GM19324 (cell line): ENCODE measurements around the gene EPN3.

Experiments
- ATAC-seq: cut with Tn5 transposase; IDR thresholded peaks from one replicate; pipeline ENCODE4 v1.9.1; 2021; ENCODE audit warnings: mild to moderate bottlenecking, moderate library complexity; ENCODE audit not compliant: unreplicated experiment, low FRiP score

The EPN3 gene

DNA sequence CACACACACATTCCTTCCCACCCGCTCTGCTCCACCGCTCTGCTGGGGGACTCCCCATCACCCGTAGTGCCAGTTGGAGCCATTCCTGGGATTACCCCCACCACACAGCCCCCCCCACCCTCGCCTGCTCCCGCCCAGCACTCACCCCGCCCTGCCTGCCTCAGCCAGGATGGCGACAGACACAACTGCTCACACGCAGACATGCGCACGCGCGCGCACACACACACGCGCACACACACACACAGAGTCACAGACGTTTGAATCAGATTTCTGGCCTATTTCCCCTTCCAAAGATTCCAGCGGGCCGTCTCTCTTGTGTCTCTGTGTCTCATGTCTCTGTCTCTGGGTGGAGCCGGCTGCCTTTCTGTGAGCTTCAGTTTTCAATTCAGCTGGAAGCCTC, 32.4 kb downstream of the EPN3 start:
- ATAC-seq, result no peak

DNA sequence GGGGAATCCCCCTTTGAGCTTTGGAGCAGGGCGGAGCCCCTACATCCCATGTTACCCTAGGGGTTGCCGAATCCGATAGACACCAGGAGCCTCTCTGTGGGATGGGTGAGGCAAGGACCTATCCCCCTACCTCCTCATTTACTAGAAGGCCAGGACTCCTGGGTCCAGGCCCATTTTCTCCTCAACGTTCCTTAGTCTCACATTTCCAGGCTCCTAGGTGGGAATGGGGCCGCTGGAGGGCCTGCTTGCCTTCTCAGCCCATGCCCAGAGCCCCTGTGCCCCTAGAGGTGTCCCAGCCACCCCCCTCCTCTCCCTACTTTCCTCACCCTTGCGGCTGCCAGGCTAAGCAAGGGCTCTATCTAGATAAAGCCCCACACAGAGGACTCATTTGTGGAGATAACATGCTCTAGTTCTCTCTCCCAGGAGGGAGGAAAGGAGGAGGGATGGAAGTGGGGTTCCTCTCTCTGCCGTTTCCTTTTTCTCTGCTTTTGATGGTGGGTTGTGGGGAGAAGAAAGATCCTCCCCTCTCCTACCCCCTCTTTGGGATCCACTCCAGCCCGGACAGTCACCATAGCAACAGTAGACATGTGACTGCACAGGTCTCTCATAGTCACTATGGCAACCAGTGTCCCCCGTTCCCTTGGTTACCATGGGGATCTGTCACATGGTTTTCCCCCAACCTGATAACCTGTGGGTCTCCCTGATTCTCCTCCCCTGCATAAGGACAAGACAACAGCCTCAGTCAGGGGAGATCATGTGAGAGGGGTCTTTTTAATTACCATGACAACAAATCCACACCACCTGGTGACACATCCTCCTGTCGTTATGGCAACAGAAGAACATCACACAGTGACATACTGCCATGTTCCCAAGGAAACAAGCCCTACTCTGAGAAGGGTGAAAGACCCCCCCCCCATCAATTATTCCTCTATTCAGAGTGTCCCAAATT, 33.1 kb downstream of the EPN3 start:
- no peak for ATAC-seq

DNA sequence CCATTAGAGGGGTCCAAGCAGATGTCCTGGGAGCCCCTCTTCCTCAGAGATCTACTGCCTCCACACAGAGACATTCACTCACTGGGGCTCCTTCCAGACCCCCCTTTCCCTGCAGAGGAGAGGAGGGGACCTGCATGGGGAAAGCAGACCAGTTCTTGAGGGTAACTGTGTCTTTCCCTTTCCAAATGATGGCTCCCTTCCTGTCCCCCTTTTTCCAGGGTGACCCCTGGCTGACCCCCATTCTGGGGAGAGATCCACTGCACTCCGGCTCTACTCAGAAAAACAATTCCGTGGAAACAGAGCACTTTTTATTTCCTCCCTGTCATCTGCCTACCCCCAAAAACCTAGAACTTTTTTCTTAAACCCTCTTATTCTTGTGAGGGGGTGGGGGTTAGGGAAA, 34.4 kb downstream of the EPN3 start:
- ATAC-seq, result no peak

DNA sequence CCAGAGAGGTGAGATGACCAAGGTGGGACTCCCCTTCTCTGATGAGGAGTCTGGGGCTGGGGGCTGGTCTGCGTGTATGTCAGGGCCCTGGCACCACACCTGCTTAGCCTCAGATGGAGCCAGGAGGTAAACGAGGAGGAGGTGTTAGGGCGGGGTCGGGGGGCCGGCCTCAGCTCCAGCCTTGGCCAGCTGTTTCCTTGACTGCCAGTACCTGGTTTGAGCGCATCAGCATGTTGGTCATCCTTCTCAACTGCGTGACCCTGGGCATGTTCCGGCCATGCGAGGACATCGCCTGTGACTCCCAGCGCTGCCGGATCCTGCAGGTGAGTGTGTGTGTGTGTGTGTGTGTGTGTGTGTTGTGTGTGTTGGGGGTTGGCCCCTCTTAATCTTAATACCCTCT, 36.1 kb downstream of the EPN3 start:
- no peak for ATAC-seq

DNA sequence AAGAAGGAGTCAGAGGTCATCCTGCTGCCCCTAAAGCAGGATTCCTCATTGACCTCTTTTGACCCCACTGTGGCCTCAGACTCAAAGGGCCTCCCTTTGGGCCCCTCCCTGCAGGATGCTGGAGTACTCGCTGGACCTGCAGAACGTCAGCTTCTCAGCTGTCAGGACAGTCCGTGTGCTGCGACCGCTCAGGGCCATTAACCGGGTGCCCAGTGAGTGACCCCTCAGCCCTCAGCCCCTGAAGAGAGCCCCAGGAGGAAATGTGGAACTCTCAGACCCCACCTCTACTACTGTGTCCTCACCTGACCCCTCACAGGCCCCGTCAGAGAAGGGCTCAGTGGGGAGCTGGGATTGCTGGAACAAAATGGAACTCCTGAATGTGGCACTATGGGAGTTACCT, 37.1 kb downstream of the EPN3 start:
- ATAC-seq, result no peak

DNA sequence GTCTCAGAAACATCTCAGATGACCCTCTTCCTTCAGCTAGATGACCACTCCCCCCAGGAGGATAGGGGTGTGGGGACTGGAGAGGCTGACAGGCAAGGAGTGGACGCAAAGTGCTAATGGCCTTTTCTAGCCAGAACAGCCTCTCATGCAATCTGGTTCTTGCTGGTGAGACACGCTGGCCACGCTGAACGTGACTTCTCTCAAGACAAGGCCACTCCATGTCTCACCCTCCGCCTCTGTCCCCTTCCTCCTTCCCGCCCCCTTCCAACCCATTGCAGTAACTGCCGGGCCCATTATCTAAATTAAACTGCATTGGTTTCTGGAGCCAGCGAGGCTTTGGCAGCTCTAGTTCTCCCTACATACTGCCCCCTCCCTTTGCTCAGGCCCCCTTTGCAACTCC, 37.5 kb downstream of the EPN3 start:
- ATAC-seq, result no peak

DNA sequence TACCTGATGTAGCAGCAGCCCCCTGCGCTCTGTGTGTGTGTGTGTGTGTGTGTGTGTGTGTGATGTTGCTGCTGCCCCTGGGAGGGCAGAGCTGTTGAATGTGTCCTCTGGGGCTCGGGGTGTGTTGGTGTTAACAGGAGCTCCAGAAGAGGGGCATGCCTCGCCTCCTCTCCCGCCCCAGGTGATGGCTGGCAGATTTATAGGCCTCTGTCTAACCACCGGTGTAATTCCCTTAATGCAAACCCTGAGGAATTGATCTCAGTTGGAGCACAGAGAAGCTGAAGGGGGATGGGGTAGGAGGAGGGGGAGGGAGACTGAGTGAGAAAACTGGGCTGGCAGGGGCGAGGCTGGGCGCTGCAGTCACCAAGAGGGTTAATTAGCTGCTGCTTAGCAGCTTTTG, 38.0 kb downstream of the EPN3 start:
- ATAC-seq, result no peak

DNA sequence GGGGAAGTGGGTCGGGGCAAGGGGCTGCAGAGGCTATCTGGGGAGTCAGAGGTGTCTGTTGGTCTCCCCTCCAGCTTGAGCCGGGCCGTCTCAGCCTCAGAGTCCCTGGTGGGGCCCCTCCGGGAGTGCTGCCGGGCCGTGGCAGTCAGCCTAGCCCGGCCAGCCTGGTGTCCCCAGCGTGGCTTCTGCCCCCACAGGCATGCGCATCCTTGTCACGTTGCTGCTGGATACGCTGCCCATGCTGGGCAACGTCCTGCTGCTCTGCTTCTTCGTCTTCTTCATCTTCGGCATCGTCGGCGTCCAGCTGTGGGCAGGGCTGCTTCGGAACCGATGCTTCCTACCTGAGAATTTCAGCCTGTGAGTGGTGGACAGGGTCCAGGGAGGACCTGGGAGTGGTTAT, 39.1 kb downstream of the EPN3 start:
- ATAC-seq, result no peak

DNA sequence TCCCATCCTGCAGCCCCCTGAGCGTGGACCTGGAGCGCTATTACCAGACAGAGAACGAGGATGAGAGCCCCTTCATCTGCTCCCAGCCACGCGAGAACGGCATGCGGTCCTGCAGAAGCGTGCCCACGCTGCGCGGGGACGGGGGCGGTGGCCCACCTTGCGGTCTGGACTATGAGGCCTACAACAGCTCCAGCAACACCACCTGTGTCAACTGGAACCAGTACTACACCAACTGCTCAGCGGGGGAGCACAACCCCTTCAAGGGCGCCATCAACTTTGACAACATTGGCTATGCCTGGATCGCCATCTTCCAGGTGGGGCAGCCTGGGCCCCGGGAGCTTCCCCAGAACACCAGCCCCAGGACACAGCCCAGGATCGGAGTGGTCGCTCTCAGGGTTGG, 40.0 kb downstream of the EPN3 start:
- no peak for ATAC-seq

DNA sequence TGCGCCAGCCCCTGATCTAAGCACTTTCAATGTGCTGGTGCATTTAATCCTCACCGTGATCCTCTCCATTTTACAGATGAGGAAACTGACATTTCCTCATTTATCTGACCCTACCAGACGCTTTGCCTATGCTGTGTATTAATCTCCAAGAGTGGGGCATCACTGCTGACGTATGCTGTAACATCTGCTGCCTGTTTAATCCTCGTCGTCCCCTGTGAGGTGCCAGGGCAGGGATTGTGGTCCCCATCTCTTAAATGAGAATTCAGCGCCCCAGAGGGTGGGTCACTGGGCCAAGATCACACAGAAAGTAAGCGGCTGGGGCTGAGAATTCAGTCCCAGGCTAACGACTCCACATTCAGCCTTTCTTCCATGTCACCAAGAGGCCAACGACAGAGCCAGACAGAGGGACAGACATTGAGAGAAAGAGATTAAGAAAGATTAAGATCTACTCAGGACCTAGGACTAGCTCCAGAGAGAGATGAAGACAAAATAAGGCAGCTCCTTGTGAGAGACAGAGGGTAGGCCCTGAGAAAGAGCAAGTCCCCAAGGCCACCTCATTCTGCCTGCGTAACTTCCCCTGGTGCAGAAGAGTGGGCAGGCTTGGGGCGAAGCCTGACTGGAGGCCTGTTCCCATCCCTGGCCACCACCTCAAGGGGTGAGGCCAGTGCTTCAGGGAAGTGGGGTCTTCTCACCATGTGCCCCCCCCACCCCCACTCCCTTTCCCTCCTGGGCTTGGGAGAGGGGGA, 41.5 kb downstream of the EPN3 start:
- ATAC-seq, result no peak

DNA sequence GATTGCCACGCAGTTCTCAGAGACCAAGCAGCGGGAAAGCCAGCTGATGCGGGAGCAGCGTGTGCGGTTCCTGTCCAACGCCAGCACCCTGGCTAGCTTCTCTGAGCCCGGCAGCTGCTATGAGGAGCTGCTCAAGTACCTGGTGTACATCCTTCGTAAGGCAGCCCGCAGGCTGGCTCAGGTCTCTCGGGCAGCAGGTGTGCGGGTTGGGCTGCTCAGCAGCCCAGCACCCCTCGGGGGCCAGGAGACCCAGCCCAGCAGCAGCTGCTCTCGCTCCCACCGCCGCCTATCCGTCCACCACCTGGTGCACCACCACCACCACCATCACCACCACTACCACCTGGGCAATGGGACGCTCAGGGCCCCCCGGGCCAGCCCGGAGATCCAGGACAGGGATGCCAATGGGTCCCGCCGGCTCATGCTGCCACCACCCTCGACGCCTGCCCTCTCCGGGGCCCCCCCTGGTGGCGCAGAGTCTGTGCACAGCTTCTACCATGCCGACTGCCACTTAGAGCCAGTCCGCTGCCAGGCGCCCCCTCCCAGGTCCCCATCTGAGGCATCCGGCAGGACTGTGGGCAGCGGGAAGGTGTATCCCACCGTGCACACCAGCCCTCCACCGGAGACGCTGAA, 43.2 kb downstream of the EPN3 start:
- no peak for ATAC-seq

DNA sequence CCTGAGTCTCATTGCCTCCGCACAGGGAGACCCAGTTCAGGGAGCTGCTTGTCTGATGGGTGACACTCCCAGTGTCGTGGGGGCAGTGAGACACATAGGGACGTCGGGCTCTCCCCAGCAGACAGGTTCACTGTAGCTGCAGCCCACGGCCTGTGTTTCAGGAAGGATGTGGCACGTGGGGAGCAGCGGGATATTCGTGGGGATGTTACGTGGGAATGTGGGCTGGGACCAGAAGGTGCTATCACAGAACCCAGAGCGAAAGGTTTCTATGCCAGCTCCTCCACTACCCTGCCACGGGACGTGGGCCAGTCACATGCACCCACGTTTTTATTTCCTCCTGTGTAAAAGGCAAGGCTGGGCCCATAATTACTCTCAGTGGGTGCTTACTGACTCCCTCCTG, 44.3 kb downstream of the EPN3 start:
- ATAC-seq, result no peak

DNA sequence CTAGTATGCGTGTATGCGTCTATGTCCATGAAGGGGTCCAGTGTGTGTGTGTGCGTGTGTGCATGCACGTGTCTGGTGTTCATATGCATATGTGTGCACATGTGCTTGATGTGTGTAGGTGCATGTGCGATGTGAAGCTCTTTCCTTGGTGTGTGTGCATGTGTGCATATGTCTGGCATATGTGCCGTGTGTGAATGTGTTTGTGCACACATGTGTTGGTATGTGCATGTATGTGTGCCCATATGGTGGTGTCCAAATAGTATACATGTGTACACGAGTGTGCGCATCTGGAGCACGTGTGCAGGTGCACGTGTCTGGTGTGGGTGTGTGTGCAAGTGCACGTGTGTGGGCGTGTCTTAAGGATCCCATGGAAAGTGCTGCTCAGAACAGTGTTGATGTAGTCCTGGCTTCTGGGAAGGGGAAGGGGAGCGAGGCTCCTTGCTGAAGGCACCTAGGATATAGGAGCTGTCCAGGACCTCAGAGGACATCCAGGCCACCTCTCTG, 45.0 kb downstream of the EPN3 start:
- ATAC-seq, result no peak

DNA sequence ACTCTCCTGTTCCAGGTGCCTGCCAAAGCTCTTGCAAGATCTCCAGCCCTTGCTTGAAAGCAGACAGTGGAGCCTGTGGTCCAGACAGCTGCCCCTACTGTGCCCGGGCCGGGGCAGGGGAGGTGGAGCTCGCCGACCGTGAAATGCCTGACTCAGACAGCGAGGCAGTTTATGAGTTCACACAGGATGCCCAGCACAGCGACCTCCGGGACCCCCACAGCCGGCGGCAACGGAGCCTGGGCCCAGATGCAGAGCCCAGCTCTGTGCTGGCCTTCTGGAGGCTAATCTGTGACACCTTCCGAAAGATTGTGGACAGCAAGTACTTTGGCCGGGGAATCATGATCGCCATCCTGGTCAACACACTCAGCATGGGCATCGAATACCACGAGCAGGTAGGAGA, 45.6 kb downstream of the EPN3 start:
- no peak for ATAC-seq

DNA sequence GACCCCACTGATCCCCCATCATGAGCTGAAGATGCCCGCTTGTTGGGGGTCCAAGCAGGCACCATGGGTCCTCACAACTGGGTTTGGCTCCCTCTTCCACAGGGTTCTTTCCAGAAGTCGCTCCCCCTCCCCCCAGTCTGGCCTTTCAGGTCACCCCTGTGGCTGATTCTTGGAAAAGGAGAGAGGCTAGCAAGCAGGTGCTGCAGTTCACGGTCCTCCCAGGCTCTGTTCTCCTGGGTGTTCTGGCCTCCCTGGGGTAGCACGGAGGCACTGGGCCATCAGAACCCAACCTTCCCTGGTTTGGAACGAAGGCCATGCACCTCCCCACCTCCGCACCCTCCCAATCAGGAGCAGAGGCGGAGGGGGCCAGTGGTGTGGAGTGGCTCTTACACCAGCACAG, 46.9 kb downstream of the EPN3 start:
- no peak for ATAC-seq

DNA sequence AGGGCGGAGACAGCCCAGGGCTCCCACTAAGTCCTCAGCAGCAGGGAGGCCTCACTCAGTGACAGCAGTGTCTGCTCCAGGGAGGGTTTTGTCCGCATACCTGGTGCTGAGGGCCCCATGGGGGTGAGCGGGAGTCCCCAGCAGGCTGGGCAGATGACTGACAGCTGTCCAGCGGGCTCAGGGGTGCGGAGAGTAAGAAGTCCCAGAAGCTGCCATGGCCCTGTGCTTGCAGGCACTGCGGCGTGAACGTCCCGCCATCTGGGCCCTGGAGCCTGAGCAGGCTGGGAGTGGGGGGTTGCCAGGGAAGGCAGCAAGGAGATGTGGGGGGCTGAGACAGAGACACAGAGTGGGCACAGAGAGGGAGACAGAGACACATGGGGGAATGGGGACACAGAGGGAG, 48.1 kb downstream of the EPN3 start:
- ATAC-seq, result no peak

DNA sequence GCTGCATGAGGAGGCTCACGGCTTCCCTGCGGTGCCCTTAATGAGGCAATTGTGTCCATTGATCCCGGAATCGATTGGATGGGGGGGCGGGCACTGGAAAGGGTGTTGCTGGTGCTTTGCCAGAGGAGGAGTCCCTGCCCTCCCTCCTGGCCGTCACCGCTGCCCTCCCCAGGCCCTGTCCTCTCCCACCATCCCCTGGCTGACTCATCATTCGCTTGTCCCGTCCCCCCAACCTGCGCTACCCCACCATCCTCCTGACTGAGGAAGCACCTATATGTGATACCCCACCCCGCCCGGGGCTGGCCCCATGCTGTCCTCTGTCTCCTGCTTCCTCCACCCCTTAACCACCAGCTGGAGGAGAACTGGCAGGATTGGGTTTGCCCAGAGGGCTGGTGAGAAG, 48.8 kb downstream of the EPN3 start:
- ATAC-seq, result no peak

DNA sequence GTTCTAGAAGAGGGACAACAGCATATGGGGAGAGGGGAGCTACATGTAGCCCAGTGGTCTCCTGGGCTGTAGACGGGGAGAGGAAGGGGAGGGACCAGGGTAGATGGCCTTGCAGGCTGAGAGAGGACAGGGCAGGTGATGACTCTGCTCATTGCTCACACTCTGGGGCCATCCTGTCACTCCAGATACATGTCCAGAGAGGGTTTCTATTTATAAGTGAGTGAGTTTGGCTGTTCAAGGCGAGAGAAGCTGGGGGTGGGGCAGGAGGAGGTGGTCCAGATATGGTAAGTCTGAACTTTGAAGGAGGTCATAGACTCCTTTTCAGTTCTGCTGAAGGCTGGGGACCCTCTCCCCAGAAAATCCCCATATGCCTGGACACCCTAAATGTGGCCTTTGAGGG, 50.2 kb downstream of the EPN3 start:
- ATAC-seq, result no peak

DNA sequence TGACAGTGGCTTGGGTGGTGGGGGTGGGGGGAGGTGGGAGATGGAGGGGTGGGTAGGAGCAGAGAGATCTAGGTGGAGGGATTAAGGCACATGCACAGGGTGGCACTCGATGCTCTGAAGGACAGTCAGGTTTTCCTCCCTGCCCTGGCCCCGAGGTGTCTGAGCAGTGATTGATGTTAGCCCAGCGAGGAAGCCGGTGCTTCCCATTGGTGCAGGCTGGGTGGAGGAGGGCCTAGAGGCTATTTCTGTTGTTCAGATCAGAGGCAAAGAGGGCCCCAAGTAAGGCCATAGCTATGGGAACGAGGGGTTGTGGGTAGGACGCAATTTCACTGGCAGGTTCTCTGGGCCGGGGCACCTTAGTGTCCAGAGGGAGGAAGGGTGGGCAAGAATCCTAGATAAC, 51.1 kb downstream of the EPN3 start:
- ATAC-seq, result no peak

DNA sequence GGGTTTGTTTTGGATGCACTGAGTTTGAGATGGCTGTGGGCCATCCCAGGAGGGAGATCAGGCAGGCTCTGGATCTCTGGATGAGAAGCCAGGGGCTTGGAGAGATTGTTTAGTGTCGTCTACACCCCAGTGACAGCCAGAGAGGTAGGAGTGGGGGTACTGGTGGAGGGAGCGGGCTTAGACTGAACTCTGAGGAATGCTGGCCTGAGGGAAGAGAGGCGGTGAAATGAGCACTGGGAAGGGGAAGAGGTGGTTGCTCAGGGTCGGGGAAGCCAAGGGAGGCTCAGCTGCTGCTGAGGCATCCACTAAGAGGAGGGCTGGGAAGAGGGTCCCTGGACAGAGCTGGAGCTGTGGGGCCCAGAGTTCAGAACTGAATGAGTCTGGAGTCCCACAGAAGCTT, 51.6 kb downstream of the EPN3 start:
- no peak for ATAC-seq

DNA sequence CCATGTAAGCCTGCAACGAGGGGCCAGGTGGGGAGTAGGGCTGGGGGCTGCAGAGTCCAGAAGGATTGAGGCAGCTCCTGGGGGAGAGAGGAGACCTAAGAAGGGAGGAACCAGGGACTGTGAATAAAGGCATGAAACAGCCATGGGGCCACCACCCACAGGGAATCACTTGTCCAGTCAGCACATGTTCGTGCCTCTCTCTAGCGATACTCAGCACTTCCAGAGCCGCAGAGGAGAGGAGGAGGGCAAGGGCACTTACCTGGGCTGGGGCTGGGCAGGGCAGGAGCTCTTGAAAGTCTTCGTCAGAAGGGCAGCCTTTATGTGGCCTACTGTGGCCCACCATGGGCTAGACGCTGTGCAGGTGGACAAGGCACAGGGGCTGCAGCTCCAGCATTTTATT, 52.2 kb downstream of the EPN3 start:
- ATAC-seq, result no peak
